GM18511 (cell line): Measurements from ENCODE around the gene SPATA13.
"Not testable (repeated sequence)": the region's sequence is repeated elsewhere in the genome, so short reads cannot be mapped to it uniquely, and the experiment has no call there.

Experiments
- ATAC-seq: cut with Tn5 transposase; IDR thresholded peaks from one replicate; pipeline ENCODE4 v1.9.1; 2021; ENCODE audit warnings: mild to moderate bottlenecking, moderate library complexity; ENCODE audit not compliant: unreplicated experiment

SPATA13 gene

GRCh38 chr13:24349778-24350664 is 189.5 kb downstream of the SPATA13 start:
- not testable (repeated sequence) for ATAC-seq

GRCh38 chr13:24351423-24351822 is 190.9 kb downstream of the SPATA13 start:
- no peak for ATAC-seq

DNA sequence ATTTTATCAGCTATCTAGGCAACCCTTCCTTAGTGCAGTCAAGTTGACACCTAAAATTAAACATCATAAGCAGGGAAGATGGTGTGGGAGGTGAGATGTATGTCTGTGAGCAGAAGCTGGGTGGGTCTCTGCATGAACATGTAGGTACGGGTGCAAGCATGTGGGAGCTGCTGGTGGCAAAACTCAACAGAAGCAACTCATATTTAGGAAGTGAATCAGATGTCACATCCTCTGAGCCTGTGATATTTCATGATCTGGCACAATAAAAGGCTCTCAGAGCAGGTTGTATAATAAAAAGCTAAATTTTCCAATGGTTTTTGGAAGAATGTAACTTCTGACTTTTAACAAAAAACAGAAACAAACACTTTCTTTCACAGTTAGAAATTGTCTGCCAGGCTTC is 193.2 kb downstream of the SPATA13 start:
- ATAC-seq: no peak

DNA sequence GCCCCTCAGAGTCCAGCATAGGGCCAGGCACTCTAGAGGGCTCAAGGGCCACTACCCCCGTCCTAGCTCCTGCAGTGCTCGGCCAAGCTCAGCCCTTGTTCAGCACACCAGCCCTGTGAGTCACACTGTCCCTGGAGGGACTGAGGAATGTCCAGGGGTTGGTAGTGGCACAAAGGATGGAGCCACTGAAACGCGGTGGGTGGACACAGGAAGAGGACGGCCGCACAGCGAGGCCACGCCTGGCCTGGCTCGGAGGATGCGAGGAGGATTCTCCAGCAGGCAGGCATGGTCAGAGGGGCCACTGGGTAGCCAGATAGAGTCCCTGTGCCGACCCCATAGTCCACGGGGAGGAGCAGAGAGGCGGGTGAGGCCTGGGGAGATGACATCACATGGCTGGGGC is 194.6 kb downstream of the SPATA13 start:
- no peak for ATAC-seq

DNA sequence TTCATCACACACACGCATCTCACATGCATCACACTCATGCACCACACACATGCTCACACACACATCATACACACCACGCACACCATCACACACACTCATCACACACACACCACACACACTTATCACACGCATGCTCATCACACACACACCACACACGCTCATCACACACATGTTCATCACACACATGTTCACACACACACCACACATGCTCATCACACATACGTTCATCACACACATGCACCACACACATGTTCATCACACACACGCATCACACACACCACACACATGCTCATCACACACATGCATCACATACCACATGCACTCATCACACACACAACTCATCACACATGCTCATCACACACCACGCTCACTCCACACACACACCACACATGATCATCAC is 195.8 kb downstream of the SPATA13 start:
- no peak for ATAC-seq
